22Rv1 (cell line): ENCODE results near the gene C6orf15.

Experiments
- CTCF ChIP-seq: fragments of 450-650 bp; IDR thresholded peaks from 2 replicates; pipeline ENCODE4 v1.5.1; 2017; ENCODE audit warnings: mild to moderate bottlenecking
- ZFX ChIP-seq: fragments of 450-650 bp; IDR thresholded peaks from 2 replicates; pipeline ENCODE4 v1.6.1; 2017; ENCODE audit warnings: antibody characterized with exemption, borderline replicate concordance

DNA sequence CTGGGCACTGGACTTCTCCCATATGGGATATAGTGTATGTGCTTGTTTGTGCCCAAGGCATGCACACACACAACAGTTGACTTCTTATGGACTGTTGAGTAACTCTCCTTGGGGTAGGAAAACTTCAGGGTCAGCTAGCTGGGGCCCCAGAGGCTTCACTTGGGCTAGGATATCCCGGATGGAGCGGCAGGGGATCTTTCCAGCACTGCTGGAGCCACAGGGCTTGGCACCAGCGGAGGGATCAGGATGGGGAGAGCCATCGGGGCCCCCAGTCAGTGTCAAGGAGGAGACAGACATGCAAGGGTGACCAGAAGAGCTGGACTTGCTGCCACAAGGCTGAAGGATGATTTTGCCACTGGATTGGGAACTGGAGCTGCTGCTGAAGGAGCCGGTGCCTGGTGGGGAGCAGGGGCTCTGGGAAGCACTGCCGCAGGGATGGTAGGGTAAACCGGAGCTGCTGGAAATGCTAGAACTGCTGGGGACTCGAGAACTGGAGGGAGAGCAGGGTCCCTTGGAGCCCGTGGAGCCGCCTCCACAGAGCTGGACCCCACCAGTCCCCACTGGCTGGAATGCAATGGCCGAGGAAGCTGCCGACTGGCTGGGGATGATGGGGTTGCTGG, 3.7 kb upstream of the C6orf15 start:
- TF ChIP-seq CTCF (no peak), ZFX (no peak)
